IPS DF 4.7 (cell line): Measurements from ENCODE around the gene SLC25A24.
"Not testable (repeated sequence)": the region's sequence is repeated elsewhere in the genome, so short reads cannot be mapped to it uniquely, and the experiment has no call there.

ENCODE experiments used
- DNase-seq: peaks from one replicate; pipeline ENCODE4 v3.0.0-alpha.2; 2013; ENCODE audit warnings: low spot score; ENCODE audit errors: extremely low read depth

The SLC25A24 gene

GRCh38 chr1:108199781-108200686 lies at the start of gene SLC25A24:
TSS of gene SLC25A24 (minus strand) at chr1:108200343. CDS start at chr1:108200138, 205 bp downstream.
- no peak for DNase-seq

GRCh38 chr1:108243976-108244375 lies 43.8 kb upstream of the SLC25A24 start, which contains the start of gene NBPF4:
TSS of gene NBPF4 (minus strand) at chr1:108244076. CDS start at chr1:108243761, 315 bp downstream.
- DNase-seq = not testable (repeated sequence)

- DNase-seq = not testable (repeated sequence)
Measured at GRCh38 chr1:108239426-108239825, 39.3 kb upstream of the SLC25A24 start.

GRCh38 chr1:108235308-108235707 lies 35.2 kb upstream of the SLC25A24 start:
- DNase-seq = not testable (repeated sequence)

GRCh38 chr1:108232183-108232582 lies 32.0 kb upstream of the SLC25A24 start:
- not testable (repeated sequence) for DNase-seq

- not testable (repeated sequence) for DNase-seq
Measured at GRCh38 chr1:108229976-108230375, 29.8 kb upstream of the SLC25A24 start.

- not testable (repeated sequence) for DNase-seq
Measured at GRCh38 chr1:108227772-108228171, 27.6 kb upstream of the SLC25A24 start.

GRCh38 chr1:108226855-108227254 lies 26.7 kb upstream of the SLC25A24 start:
- not testable (repeated sequence) for DNase-seq

GRCh38 chr1:108223226-108223625 lies 23.1 kb upstream of the SLC25A24 start:
- not testable (repeated sequence) for DNase-seq

- not testable (repeated sequence) for DNase-seq
Measured at GRCh38 chr1:108217515-108218174, 17.5 kb upstream of the SLC25A24 start.

- not testable (repeated sequence) for DNase-seq
Measured at GRCh38 chr1:108217007-108217406, 16.9 kb upstream of the SLC25A24 start.

GRCh38 chr1:108216028-108216890 lies 16.1 kb upstream of the SLC25A24 start:
- not testable (repeated sequence) for DNase-seq

GRCh38 chr1:108214641-108215465 lies 14.7 kb upstream of the SLC25A24 start:
- DNase-seq = not testable (repeated sequence)

GRCh38 chr1:108211014-108211413 lies 10.9 kb upstream of the SLC25A24 start:
- DNase-seq = no peak

GRCh38 chr1:108209456-108210108 lies 9.4 kb upstream of the SLC25A24 start:
- no peak for DNase-seq

- no peak for DNase-seq
Measured at GRCh38 chr1:108208724-108209446, 8.7 kb upstream of the SLC25A24 start.

GRCh38 chr1:108203582-108203981 lies 3.4 kb upstream of the SLC25A24 start:
- DNase-seq = not testable (repeated sequence)

- no peak for DNase-seq
Measured at GRCh38 chr1:108201687-108202086, 1.5 kb upstream of the SLC25A24 start.

- no peak for DNase-seq
Measured at GRCh38 chr1:108200687-108201051, 526 bp upstream of the SLC25A24 start.
